ENCODE data around the gene TEX48. TPM values are rescaled to one million over a fixed set of nuclear protein-coding genes. Genes with fewer than 3 reads are reported as not detected.

Gene TEX48
- total RNA-seq, 4 donors from 2014 or later: not detected

DNA sequence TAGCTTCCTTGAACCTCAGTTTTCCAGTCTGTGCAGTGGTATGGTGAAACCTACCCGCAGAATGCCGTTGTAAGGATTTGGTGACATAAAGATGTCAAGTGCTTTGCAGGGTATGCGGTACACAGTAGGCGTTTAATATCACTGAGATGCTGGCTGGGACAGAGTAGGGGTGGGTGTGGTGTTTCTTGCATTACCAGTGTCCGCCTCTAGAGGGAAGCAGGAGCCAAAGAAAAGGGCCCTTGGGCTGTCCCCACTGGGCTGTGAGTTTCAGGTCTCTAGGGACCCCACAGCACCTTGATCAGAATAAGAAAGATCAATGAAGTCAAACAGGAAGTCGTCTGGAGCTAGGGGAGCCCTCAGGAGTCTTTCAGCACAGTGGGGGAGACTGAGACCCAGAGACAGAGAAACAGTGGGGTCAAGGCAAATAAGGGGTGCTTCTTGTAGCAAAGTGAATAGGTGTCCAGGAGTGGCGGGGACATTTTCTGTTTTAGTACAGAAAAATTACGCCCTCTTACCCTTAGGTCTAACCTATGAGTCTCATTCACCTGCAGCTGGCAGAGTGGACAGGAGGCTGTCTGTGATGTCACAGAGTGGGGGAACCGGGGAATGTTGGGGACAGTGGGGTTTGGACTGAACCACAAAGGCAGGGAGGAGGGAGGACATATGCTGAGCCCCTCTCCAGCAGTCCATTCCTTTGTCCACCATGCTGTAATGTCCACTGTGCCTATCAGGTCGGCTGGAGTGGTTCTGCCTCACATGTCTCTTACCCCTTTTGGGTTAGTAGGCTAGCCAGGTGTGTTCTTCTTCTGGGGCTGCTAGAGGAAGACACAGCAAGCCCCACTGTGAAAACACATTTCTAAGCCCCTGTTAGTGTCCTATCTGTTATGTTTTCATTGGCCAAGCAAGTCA lies 19.7 kb downstream of the TEX48 start:
- Histone ChIP-seq H3K4me1 (no peaks in the 10 kb centered on the region), H3K27ac (no peak overlapping the region), H3K9me3 (no peaks in the 10 kb centered on the region), H3K36me3 (no peaks in the 10 kb centered on the region), H3K4me3 (no peak overlapping the region), H3K27me3 (no peaks in the 10 kb centered on the region)
- 39 to 53% methylated on average over 10 of the region's 10 CpGs for WGBS, 2 donors
- DNase-seq (ENCODE audit: low spot score in 2 of 2): peak in 1 of 2 donors; percentile 41
- TF ChIP-seq, protein P1, sequence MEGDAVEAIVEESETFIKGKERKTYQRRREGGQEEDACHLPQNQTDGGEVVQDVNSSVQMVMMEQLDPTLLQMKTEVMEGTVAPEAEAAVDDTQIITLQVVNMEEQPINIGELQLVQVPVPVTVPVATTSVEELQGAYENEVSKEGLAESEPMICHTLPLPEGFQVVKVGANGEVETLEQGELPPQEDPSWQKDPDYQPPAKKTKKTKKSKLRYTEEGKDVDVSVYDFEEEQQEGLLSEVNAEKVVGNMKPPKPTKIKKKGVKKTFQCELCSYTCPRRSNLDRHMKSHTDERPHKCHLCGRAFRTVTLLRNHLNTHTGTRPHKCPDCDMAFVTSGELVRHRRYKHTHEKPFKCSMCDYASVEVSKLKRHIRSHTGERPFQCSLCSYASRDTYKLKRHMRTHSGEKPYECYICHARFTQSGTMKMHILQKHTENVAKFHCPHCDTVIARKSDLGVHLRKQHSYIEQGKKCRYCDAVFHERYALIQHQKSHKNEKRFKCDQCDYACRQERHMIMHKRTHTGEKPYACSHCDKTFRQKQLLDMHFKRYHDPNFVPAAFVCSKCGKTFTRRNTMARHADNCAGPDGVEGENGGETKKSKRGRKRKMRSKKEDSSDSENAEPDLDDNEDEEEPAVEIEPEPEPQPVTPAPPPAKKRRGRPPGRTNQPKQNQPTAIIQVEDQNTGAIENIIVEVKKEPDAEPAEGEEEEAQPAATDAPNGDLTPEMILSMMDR (IDR thresholded peaks at IDR 0.05): peak; percentile 49 to 75 (median 61)
- no peak for TF ChIP-seq POLR2A (IDR thresholded peaks at IDR 0.05)

DNA sequence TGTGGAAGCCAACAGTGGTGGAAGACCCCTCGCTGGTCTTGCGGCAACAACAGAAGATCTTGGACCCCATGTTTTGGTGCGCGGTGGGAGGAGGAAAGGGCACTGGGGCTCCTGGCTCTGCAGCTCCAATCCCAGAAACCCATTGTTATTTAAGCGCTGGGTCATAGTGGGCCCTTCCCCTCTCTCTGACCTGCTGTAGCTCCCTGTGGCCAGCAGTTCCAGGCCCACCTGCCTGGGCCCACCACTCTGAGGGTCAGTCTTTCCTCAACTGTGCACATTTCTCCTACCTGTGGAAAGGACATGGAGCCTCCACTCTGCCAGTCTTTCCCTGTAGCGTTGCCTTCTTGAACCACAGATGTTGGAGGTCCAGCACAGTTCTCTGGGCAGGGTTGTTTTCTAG lies 24.3 kb downstream of the TEX48 start, which contains the start of gene TEX53:
Gene TEX53 (minus strand): TSS at position 101 of the 400 bp plus-strand sequence. CDS start 31 bp downstream, at position 70.
- WGBS, 2 donors: 94 to 99% methylated on average over 2 to 6 of the region's 6 CpGs
- no peak for DNase-seq (ENCODE audit: low spot score in 2 of 2)
- Histone ChIP-seq H3K4me3 (no peak within 1 kb of the TSS), H3K36me3 (no peaks in the 10 kb centered on the region), H3K9me3 (no peaks in the 10 kb centered on the region), H3K27ac (no peak within 1 kb of the TSS), H3K27me3 (no peaks in the 10 kb centered on the region), H3K4me1 (peaks cover 0 to 2% (median 0%) of the 10 kb centered on the region in 4 donors)
- TF ChIP-seq POLR2A (IDR thresholded peaks at IDR 0.05): no peak
- TF ChIP-seq, protein P1 (IDR thresholded peaks at IDR 0.05): no peak
- no peak for TF ChIP-seq EP300 (IDR thresholded peaks at IDR 0.05)

- no peak for DNase-seq (ENCODE audit: low spot score in 2 of 2)
- Histone ChIP-seq H3K36me3 (no peaks in the 10 kb centered on the region), H3K4me1 (peaks cover 0 to 2% (median 0%) of the 10 kb centered on the region in 4 donors), H3K4me3 (no peak overlapping the region), H3K9me3 (no peaks in the 10 kb centered on the region), H3K27ac (no peak overlapping the region), H3K27me3 (no peaks in the 10 kb centered on the region)
- WGBS, 2 donors: 80 to 84% methylated on average over 12 of the region's 12 CpGs
- TF ChIP-seq, protein P1 (IDR thresholded peaks at IDR 0.05): no peak
- TF ChIP-seq POLR2A (IDR thresholded peaks at IDR 0.05) (no peak), EP300 (IDR thresholded peaks at IDR 0.05) (no peak)
Measured at GRCh38 chr9:114656301-114656700, 25.7 kb downstream of the TEX48 start.

DNA sequence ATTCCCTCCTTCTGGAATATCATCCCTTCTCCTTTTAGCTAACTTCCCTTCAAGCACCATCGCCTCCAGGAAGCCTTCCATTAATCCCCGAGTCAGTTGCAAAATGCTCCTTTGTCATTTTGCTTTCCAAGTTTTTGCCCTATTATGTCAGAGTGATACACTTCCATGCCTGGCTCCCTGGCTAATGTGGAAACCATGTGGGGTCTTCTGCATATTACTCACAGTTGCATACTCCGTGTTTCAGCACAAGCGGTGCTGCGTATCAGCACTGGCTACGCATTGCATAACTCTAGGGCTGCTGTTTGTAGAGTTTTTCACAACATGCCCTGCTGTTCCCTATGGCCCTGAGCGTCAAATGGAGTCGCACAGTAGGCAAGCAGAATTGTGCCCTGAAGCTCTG lies 26.3 kb downstream of the TEX48 start:
- TF ChIP-seq EP300 (IDR thresholded peaks at IDR 0.05): no peak
- TF ChIP-seq, protein P1 (IDR thresholded peaks at IDR 0.05): no peak
- TF ChIP-seq POLR2A (IDR thresholded peaks at IDR 0.05): no peak
- H3K36me3 ChIP-seq: no peaks in the 10 kb centered on the region
- H3K9me3 ChIP-seq: no peaks in the 10 kb centered on the region
- no peak overlapping the region for H3K4me3 ChIP-seq
- 75 to 76% methylated on average over 8 of the region's 8 CpGs for WGBS, 2 donors
- no peak for DNase-seq (ENCODE audit: low spot score in 2 of 2)
- H3K27me3 ChIP-seq: no peaks in the 10 kb centered on the region
- H3K4me1 ChIP-seq: peaks cover 0 to 2% (median 0%) of the 10 kb centered on the region in 4 donors
- H3K27ac ChIP-seq: no peak overlapping the region

DNA sequence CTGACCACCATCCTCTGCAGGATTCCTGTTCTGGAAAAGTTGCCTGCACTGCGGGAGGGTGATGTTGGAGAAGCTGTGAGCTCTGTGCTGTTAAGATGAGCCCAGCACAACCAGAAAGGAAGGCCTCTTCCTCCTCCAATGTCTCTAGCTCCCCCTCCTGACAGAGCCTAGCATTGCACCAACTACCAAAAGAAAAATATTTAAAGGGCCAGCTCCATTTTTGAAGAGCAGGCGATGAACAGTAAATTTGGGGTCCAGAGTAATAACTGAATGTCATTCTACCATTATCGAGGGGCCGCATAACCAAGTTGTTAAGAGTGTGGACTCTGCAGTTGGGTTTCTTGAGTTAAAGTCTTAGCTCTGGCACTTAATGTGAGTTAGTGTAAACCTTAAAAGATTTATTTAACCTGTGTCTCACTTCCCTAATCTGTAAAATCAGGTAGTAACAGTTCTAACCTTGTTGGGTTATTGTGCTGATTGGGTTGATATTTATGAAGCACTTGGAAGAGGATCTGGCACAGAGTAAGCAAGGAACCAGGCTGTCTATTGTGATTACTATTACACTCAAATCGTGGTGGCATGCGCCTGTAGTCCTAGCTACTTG lies 28.3 kb downstream of the TEX48 start:
- Histone ChIP-seq H3K36me3 (no peaks in the 10 kb centered on the region), H3K27ac (no peak overlapping the region), H3K9me3 (no peaks in the 10 kb centered on the region), H3K4me1 (peaks cover 0 to 2% (median 0%) of the 10 kb centered on the region in 4 donors), H3K27me3 (no peaks in the 10 kb centered on the region), H3K4me3 (no peak overlapping the region)
- DNase-seq (ENCODE audit: low spot score in 2 of 2): peak; percentile 63 to 94
- WGBS, 2 donors: 33 to 34% methylated on average over 6 of the region's 6 CpGs
- no peak for TF ChIP-seq EP300 (IDR thresholded peaks at IDR 0.05)
- TF ChIP-seq, protein P1 (IDR thresholded peaks at IDR 0.05): peak; percentile 73 to 90 (median 80)

Measured in tibial nerve (tissue), 4 donors.